Astrocyte (in vitro differentiated cells and primary cell): Measurements from ENCODE around the gene ZAR1L.

Experiments
- EZH2 ChIP-seq: IDR thresholded peaks from 2 replicates; pipeline ENCODE4 v1.6.1; 2012; ENCODE audit warnings: mild to moderate bottlenecking, low read length, inconsistent platforms; ENCODE audit not compliant: insufficient read depth
- TF ChIP-seq, protein P1 (sequence below): IDR thresholded peaks from 2 replicates; pipeline ENCODE4 v1.5.1; 2011; ENCODE audit warnings: low read depth, mild to moderate bottlenecking, inconsistent platforms, low read length, moderate library complexity; ENCODE audit not compliant: insufficient read depth

DNA sequence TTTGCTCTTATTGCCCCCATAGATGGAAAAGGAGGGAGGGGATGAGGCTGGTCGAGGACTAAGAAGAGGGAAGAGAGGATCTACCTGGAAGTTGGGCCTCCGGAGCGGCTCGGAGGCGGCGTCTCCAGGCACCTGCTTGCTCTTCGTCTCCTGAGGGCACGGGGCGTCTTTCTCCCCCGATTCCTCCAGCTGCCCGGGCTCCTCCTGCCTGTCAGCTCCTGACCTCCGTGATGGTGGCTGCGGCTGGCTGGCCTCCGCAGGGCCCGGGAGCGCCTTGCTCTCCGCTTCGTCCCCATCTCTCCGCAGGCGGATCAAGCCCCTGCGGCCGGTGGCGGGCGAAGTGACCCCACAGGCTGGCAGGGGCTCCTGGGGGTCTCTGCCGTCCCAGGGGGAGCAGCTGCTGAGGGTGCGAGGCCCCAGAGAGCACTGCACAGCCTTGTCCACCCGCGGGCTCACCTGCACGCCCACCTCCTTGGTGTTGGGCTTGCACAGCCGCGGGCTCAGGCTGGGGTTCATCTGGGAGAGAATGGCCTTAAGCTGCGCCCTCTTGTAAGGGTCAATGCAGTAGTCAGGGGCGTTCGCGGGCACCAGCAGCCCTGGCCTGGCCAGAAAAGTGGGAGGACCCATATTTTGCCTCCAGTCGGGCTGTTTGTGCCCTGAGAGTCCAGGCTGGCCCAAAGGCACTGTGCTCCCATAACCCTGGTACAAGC is 3.8 kb downstream of the ZAR1L start:
- TF ChIP-seq, protein P1, sequence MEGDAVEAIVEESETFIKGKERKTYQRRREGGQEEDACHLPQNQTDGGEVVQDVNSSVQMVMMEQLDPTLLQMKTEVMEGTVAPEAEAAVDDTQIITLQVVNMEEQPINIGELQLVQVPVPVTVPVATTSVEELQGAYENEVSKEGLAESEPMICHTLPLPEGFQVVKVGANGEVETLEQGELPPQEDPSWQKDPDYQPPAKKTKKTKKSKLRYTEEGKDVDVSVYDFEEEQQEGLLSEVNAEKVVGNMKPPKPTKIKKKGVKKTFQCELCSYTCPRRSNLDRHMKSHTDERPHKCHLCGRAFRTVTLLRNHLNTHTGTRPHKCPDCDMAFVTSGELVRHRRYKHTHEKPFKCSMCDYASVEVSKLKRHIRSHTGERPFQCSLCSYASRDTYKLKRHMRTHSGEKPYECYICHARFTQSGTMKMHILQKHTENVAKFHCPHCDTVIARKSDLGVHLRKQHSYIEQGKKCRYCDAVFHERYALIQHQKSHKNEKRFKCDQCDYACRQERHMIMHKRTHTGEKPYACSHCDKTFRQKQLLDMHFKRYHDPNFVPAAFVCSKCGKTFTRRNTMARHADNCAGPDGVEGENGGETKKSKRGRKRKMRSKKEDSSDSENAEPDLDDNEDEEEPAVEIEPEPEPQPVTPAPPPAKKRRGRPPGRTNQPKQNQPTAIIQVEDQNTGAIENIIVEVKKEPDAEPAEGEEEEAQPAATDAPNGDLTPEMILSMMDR, result no peak
- TF ChIP-seq EZH2, result no peak
